ENCODE results near the gene SCCPDH.
A peak's percentile ranks its signal among the peaks of the same experiment; 100 is the strongest.
"Not testable (repeated sequence)": the region's sequence is repeated elsewhere in the genome, so short reads cannot be mapped to it uniquely, and the experiment has no call there.

The SCCPDH gene

GRCh38 chr1:246695136-246695535 is 29.1 kb upstream of the SCCPDH start:
- no peak overlapping the region for H3K4me3 Mint-ChIP-seq
- H3K36me3 Mint-ChIP-seq = no peaks in the 10 kb centered on the region
- peaks cover 5% of the 10 kb centered on the region for H3K4me1 Mint-ChIP-seq
- H3K27ac Mint-ChIP-seq = no peak overlapping the region
- peaks cover 1% of the 10 kb centered on the region for H3K27me3 Mint-ChIP-seq
- H3K9me3 Mint-ChIP-seq = peaks cover 4% of the 10 kb centered on the region

DNA sequence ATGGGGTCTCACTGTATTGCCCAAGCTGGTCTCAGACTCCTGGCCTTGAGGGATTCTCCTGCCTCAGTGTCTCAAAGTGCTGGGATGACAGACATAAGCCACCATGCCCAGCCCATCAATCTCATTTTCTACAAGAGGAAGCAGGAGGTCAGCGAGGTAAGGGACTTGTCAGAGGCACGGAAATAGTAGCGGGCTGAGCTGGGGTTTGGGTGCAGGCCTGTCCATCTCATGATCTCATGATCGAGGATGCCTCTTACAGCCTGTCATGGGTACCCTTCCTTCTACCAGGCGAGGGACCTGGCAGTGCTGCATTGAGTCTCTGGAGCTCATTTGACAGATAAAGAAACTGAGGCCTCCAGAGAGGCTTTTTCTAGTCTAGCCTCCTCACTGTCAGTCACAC is 28.5 kb upstream of the SCCPDH start:
- Mint-ChIP-seq H3K9me3 (peaks cover 4% of the 10 kb centered on the region), H3K4me3 (no peak overlapping the region), H3K36me3 (no peaks in the 10 kb centered on the region), H3K27ac (no peak overlapping the region), H3K4me1 (peaks cover 5% of the 10 kb centered on the region), H3K27me3 (peaks cover 1% of the 10 kb centered on the region)

GRCh38 chr1:246698466-246699094 is 25.6 kb upstream of the SCCPDH start:
- Mint-ChIP-seq H3K9me3 (peaks cover 4% of the 10 kb centered on the region), H3K27me3 (peaks cover 1% of the 10 kb centered on the region), H3K27ac (no peak overlapping the region), H3K4me1 (peaks cover 5% of the 10 kb centered on the region), H3K36me3 (no peaks in the 10 kb centered on the region), H3K4me3 (peak overlapping the region; percentile 34)

DNA sequence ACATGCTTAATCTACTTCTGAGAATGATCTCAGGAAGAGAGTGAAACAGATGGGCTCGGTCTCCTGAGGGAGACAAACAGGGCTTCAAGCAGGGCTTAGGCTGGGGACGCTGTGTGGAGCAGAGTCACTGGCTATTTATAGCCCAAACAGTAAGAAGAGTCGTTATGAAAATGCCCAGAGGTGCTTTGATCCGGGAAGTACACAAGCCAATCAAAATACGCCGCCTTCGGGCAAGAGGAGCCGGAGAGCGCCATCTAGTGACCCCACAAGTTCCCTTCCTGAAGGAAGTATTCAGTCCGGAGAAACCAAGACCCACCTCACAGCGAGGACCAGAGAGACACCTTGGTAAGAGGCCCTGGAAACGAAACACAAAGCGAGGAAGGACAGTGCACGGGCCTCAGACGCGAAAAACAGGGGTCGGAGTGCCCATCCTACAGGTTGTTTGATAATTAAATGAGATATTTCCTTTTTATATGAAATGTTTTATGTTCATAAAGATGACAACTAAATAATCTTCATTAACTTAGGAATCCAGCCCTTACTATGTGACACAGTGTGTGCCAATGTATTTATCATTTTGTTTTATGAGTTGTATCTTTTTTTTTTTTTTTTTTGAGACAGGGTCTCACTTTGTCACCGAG is 25.0 kb upstream of the SCCPDH start:
- H3K27ac Mint-ChIP-seq = no peak overlapping the region
- H3K36me3 Mint-ChIP-seq = no peaks in the 10 kb centered on the region
- H3K9me3 Mint-ChIP-seq = peaks cover 4% of the 10 kb centered on the region
- H3K27me3 Mint-ChIP-seq = peaks cover 1% of the 10 kb centered on the region
- peaks cover 5% of the 10 kb centered on the region for H3K4me1 Mint-ChIP-seq
- peak overlapping the region; percentile 34 for H3K4me3 Mint-ChIP-seq

GRCh38 chr1:246703581-246703980 is 20.6 kb upstream of the SCCPDH start:
- Mint-ChIP-seq H3K4me1 (peaks cover 5% of the 10 kb centered on the region), H3K36me3 (no peaks in the 10 kb centered on the region), H3K4me3 (no peak overlapping the region), H3K9me3 (no peaks in the 10 kb centered on the region), H3K27ac (peak overlapping the region; percentile 12), H3K27me3 (peaks cover 1% of the 10 kb centered on the region)

GRCh38 chr1:246705368-246705767 is 18.8 kb upstream of the SCCPDH start:
- H3K4me3 Mint-ChIP-seq = no peak overlapping the region
- no peaks in the 10 kb centered on the region for H3K27me3 Mint-ChIP-seq
- no peaks in the 10 kb centered on the region for H3K4me1 Mint-ChIP-seq
- H3K36me3 Mint-ChIP-seq = no peaks in the 10 kb centered on the region
- H3K27ac Mint-ChIP-seq = no peak overlapping the region
- H3K9me3 Mint-ChIP-seq = no peaks in the 10 kb centered on the region

DNA sequence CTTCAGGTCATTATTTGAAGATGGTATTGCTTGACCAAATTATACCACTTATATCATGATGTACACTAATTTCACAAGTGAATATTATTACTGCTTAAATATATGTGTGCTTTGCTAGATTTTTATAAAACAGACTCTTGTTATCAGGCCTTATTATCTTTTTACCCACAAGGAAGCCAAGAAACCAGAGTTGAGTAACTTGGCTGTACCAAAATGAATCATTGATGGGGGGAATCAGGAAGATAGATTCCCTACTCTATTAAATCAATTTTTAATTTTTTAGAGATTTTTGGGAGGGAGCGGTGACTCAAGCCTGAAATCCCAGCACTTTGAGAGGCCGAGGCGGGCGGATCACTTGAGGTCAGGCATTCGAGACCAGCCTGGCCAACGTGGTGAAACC is 16.0 kb upstream of the SCCPDH start:
- H3K9me3 Mint-ChIP-seq = no peaks in the 10 kb centered on the region
- peaks cover 3% of the 10 kb centered on the region for H3K27me3 Mint-ChIP-seq
- no peaks in the 10 kb centered on the region for H3K4me1 Mint-ChIP-seq
- H3K4me3 Mint-ChIP-seq = no peak overlapping the region
- no peak overlapping the region for H3K27ac Mint-ChIP-seq
- H3K36me3 Mint-ChIP-seq = no peaks in the 10 kb centered on the region

DNA sequence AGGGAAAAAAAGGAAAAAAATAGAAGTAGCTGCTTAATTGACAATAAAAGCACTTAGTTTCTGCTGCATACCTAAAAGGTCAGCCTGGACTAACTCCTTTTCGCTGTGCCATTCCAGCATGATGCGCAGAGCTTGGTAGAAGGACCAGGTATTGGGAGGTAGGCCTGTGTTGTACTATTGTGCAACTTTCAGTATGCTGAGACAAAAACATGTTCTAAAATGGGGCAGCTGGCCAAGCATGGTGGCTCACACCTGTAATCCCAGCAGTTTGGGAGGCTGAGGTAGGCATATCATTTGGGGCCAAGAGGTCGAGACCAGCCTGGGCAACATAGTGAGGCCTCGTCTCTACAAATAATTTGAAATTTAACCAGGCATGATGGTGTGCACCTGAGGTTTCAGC is 15.0 kb upstream of the SCCPDH start:
- Mint-ChIP-seq H3K9me3 (no peaks in the 10 kb centered on the region), H3K4me1 (no peaks in the 10 kb centered on the region), H3K27me3 (peaks cover 3% of the 10 kb centered on the region), H3K4me3 (no peak overlapping the region), H3K27ac (no peak overlapping the region), H3K36me3 (no peaks in the 10 kb centered on the region)

GRCh38 chr1:246709835-246710234 is 14.4 kb upstream of the SCCPDH start:
- Mint-ChIP-seq H3K36me3 (no peaks in the 10 kb centered on the region), H3K9me3 (no peaks in the 10 kb centered on the region), H3K27ac (no peak overlapping the region), H3K27me3 (peaks cover 3% of the 10 kb centered on the region), H3K4me1 (no peaks in the 10 kb centered on the region), H3K4me3 (no peak overlapping the region)

DNA sequence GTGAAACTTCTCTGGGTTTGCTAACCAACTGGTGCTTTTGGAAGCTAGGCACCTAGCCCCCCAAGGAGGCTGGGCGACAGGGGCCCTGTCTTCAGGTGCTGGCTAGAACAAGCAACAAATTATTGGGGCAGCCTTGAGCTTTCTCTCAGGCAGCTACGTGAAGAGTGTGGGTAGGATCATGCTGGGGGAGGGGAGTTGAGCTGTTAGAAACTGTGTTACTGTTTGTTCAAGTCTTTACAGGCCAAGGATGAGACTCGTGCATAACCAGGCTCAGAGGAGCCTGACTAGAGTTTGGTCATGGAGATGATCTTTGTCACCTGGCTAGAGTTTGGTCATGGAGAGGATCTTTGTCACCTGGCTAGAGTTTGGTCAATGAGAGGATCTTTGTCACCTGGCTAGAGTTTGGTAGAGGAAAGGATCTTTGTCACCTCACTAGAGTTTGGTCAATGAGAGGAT is 12.6 kb upstream of the SCCPDH start:
- no peaks in the 10 kb centered on the region for H3K36me3 Mint-ChIP-seq
- H3K4me3 Mint-ChIP-seq = no peak overlapping the region
- H3K9me3 Mint-ChIP-seq = no peaks in the 10 kb centered on the region
- H3K27me3 Mint-ChIP-seq = peaks cover 8% of the 10 kb centered on the region
- H3K4me1 Mint-ChIP-seq = no peaks in the 10 kb centered on the region
- no peak overlapping the region for H3K27ac Mint-ChIP-seq

DNA sequence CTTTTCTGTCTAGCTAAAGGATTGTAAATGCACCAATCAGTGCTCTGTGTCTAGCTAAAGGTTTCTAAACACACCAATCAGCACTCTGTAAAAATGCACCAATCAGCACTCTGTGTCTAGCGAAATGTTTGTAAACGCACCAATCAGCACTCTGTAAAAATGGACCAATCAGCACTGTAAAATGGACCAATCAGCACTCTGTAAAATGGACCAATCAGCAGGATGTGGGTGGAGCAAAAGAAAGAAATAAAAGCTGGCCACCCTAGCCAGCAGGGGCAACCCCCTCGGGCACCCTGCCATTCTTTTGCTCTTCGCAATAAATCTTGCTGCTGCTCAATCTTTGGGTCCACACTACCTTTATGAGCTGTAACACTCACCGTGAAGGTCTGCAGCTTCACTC is 11.8 kb upstream of the SCCPDH start:
- H3K27ac Mint-ChIP-seq, H3K9me3 Mint-ChIP-seq, H3K4me3 Mint-ChIP-seq, H3K36me3 Mint-ChIP-seq, H3K4me1 Mint-ChIP-seq, H3K27me3 Mint-ChIP-seq: not testable (repeated sequence)

DNA sequence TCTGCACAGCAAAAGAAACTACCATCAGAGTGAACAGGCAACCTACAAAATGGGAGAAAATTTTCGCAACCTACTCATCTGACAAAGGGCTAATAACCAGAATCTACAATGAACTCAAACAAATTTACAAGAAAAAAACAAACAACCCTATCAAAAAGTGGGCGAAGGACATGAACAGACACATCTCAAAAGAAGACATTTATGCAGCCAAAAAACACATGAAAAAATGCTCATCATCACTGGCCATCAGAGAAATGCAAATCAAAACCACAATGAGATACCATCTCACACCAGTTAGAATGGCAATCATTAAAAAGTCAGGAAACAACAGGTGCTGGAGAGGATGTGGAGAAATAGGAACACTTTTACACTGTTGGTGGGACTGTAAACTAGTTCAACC is 4.8 kb upstream of the SCCPDH start:
- H3K4me1 Mint-ChIP-seq, H3K36me3 Mint-ChIP-seq, H3K27ac Mint-ChIP-seq, H3K4me3 Mint-ChIP-seq, H3K9me3 Mint-ChIP-seq: not testable (repeated sequence)
- H3K27me3 Mint-ChIP-seq = peaks cover 10% of the 10 kb centered on the region

DNA sequence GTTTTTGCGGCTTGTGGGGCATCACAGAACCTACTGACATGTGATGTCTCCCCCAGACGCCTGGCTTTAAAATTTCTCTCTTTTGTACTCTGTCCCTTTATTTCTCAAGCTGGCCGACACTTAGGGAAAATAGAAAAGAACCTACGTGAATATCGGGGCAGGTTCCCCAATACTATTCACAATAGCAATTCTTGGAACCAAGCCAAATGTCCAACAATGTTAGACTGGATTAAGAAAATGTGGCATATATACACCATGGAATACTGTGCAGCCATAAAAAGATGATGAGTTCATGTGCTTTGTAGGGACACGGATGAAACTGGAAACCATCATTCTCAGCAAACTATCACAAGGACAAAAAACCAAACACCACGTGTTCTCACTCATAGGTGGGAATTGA is 3.4 kb upstream of the SCCPDH start:
- peaks cover 10% of the 10 kb centered on the region for H3K27me3 Mint-ChIP-seq
- H3K4me1 Mint-ChIP-seq, H3K9me3 Mint-ChIP-seq, H3K4me3 Mint-ChIP-seq, H3K27ac Mint-ChIP-seq, H3K36me3 Mint-ChIP-seq: not testable (repeated sequence)

DNA sequence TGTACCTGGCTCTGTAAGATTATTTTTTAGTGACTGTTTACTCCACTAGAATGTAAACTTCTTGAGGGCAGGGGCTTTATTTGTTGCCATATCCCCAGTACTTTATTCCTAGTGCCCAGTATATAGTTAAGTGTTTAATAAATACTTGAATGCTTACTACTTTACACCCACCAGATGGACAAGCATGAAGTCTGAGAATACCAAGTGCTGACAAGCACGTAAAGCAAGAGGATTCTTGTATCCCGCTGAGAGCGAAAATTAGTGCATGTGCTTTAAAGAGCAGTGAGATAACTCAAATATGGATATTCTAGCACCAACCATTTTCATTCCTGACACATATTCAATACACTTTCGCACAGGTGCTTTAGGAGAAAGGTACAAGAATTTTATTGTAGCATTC is 1.5 kb upstream of the SCCPDH start:
- Mint-ChIP-seq H3K36me3 (peaks cover 9% of the 10 kb centered on the region), H3K27ac (no peak overlapping the region), H3K4me3 (peak overlapping the region; percentile 42), H3K4me1 (peaks cover 5% of the 10 kb centered on the region), H3K27me3 (peaks cover 7% of the 10 kb centered on the region), H3K9me3 (peaks cover 5% of the 10 kb centered on the region)

DNA sequence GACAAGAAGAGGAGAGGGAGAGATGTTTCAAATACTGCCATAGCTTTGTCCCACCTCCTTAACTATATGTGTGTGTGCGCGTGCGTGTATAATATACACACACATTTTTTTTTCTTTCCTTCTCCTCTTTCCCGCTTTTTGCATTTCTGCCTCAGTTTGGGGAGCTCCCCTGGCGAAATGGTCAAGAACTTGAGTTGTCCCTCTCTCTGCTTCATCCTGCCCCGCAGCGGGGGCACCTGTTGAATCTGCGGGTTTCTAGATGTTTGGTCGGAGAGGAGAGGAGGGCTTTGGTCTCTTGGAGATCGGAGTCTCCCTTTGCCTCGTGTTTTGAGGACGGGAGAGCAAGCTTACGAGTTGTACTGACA is 504 bp downstream of the SCCPDH start:
- Mint-ChIP-seq H3K9me3 (peaks cover 11% of the 10 kb centered on the region), H3K27ac (no peak overlapping the region), H3K27me3 (peaks cover 7% of the 10 kb centered on the region), H3K36me3 (peaks cover 23% of the 10 kb centered on the region), H3K4me3 (peak overlapping the region; percentile 84), H3K4me1 (peaks cover 5% of the 10 kb centered on the region)

DNA sequence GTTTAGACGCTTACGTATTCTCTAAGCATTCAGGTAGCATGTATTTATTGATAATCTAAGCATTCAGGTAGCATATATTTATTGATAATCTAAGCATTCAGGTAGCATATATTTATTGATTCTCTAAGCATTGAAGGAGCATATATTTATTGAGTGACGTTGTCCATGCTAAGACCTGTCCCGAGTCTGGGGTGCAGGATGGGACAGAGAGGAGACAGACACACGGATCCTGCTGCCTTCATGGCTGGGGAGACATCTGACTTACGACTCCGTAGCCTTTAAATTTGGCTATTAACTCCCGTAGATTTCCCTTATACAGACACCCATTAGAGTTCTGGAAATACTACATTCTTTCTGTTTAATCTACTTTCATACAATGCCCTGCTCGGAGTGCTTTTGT is 982 bp downstream of the SCCPDH start:
- Mint-ChIP-seq H3K27me3 (peaks cover 7% of the 10 kb centered on the region), H3K4me1 (peaks cover 5% of the 10 kb centered on the region), H3K27ac (no peak overlapping the region), H3K4me3 (peak overlapping the region; percentile 84), H3K36me3 (peaks cover 28% of the 10 kb centered on the region), H3K9me3 (peaks cover 16% of the 10 kb centered on the region)

DNA sequence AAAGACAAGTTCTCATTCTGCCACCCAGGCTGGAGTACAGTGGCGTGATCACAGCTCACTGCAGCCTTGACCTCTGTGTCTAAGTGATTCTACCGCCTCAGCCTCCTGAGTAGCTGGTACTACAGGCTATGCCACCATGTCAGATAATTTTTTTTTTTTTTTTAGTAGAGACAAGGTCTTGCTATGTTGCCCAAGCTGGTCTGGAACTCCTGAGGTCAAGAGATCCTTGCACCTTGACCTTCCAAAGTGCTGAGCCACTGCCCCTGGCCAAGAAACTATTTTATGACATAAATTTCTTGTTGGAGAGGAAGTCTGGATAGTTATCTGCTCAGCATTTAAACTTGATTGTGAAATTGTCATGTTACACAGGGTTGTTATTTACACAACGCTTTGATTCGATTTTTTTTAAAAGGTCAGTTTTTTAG is 2.1 kb downstream of the SCCPDH start:
- Mint-ChIP-seq H3K27me3 (peaks cover 2% of the 10 kb centered on the region), H3K27ac (no peak overlapping the region), H3K4me1 (peaks cover 5% of the 10 kb centered on the region), H3K36me3 (peaks cover 29% of the 10 kb centered on the region), H3K9me3 (peaks cover 17% of the 10 kb centered on the region), H3K4me3 (no peak overlapping the region)

All from activated naive CD4-positive, alpha-beta T cell treated with anti-CD3 and anti-CD28 coated beads, Interleukin-2, amount 50 U/mL, for 24 hours (primary cell).